A673 (cell line): ENCODE measurements around the gene MTX1.

ENCODE experiments used
- EZH2 ChIP-seq: fragments of 200-600 bp; sonication (generic); IDR thresholded peaks from 2 replicates; pipeline ENCODE4 v1.6.1; 2017; ENCODE audit warnings: borderline replicate concordance, low read depth, mild to moderate bottlenecking, mixed read lengths, antibody characterized with exemption, low read length; ENCODE audit not compliant: poor library complexity, severe bottlenecking
- TF ChIP-seq, protein P1 (sequence below): fragments of 300-800, 200-600 bp; sonication (generic); conservative IDR thresholded peaks from 2 replicates; pipeline ENCODE4 v1.5.1; 2017; ENCODE audit warnings: low read depth, mild to moderate bottlenecking, antibody characterized with exemption, low read length, moderate library complexity, mixed read lengths

DNA sequence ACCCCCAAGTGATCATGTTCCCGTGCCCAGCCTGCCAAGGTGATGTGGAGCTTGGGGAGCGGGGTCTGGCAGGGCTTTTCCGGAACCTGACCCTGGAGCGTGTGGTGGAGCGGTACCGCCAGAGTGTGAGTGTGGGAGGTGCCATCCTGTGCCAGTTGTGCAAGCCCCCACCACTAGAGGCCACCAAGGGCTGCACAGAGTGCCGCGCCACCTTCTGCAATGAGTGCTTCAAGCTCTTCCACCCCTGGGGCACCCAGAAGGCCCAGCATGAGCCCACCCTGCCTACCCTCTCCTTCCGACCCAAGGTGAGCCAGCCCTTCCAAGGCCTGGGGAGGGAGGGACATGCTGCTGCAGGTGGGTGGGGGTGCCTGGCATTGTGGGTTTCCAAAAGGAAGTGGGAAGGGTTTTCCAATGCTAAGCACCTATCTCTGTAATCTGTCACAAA, 32.5 kb upstream of the MTX1 start:
- TF ChIP-seq, protein P1, sequence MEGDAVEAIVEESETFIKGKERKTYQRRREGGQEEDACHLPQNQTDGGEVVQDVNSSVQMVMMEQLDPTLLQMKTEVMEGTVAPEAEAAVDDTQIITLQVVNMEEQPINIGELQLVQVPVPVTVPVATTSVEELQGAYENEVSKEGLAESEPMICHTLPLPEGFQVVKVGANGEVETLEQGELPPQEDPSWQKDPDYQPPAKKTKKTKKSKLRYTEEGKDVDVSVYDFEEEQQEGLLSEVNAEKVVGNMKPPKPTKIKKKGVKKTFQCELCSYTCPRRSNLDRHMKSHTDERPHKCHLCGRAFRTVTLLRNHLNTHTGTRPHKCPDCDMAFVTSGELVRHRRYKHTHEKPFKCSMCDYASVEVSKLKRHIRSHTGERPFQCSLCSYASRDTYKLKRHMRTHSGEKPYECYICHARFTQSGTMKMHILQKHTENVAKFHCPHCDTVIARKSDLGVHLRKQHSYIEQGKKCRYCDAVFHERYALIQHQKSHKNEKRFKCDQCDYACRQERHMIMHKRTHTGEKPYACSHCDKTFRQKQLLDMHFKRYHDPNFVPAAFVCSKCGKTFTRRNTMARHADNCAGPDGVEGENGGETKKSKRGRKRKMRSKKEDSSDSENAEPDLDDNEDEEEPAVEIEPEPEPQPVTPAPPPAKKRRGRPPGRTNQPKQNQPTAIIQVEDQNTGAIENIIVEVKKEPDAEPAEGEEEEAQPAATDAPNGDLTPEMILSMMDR: no peak; the same call in 1 of the 2 replicates
- no peak for TF ChIP-seq EZH2
